HG03565 (cell line): ENCODE data around the gene C5orf22.
A peak's percentile ranks its signal among the peaks of the same experiment; 100 is the strongest.
"Not testable (repeated sequence)": the region's sequence is repeated elsewhere in the genome, so short reads cannot be mapped to it uniquely, and the experiment has no call there.

ENCODE experiments used
- ATAC-seq: cut with Tn5 transposase; IDR thresholded peaks from one replicate; pipeline ENCODE4 v1.9.1; 2021; ENCODE audit warnings: mild to moderate bottlenecking, moderate library complexity; ENCODE audit not compliant: unreplicated experiment

Gene C5orf22

DNA sequence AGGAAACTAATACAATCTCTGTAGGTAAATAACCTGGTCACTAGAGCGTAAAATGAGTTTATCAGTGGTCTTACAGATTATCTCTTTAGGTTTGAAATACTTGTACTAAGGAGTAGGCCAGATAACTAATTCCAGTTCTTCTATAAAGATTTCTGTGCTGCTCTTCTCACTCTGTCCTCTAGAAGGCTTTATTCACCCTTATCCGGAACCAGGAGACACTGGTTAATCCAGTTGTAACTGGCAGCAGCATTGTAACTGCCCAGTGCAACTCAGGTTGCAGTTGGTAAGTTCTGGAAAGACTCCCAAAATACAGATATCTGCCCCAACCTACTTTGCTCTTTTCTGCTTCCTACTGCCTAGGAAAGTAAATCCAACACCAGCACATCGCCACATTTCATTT, 19.8 kb downstream of the C5orf22 start:
- ATAC-seq: no peak

DNA sequence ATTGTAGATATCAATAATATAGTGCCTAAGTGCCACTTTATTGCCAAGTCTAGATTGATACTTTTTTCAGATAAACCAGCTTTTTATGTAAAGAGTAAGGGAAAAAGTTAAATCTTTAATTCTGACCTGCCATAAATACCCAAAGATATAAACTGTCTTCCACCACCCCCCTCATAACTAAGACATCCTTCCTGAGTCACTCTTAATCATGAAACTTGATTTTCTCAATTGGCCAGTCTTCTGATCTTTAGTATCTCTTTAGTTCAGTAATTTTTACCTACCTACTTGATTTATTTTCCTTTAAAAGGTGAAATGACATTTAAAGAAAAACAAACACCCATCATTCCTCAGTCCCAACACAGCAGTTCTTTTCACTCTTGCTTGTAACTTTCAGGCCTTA, 21.8 kb downstream of the C5orf22 start:
- no peak for ATAC-seq

DNA sequence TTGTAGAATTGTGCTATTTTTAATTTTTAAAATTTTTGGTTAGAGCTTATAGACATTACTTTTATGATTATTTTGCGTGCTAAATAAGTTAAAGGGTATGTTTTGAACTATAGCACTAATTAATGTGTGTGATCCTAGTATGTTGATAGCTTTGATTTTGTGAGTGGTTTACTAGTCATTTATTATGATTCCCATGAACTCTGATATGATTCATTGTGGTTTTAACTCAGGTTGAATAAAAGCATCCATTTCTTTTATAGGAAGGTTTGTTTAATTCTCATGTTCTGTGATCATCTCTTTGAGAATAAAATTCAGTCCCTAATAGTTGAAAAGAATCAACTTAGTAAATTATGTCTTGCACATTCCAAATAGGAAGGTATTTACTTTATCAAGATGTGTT, 22.5 kb downstream of the C5orf22 start:
- ATAC-seq: no peak

DNA sequence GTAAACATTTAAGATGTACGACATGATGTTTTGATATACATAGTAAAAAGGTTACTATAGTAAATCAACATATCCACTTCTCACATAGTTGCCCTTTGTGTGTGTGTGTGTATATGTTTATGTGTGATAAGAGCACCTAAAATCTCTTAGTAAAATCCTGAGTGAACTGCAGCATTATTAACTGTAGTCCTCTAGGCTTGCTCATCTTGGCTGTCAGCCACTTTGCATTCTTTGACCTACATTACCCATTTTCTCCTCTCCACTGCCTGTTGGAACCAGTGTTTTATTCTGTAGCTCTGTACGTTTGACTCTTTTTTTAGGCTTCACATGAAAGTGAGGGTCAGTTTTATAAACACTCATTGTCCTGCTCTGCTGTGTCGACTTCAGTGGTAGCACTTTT, 24.4 kb downstream of the C5orf22 start:
- no peak for ATAC-seq

DNA sequence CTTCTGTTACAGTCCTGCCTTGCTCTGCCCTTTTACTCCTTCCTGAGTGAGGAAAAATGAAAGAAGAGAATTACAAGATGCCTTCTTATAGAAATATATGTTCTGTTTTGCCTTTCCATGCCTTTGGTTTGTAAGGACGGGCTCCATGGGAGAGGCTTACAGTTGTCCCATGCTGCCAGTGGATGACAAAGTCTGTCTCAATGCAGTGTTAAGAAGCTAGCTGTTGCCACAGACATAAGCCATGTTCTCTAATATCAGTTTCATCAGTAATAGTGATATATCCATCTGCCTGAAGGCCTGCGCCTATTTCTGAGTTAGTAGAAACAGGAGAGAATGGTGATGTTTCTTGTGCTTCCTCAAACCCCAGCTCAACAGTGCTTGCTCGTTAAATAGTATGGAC, 27.8 kb downstream of the C5orf22 start:
- ATAC-seq: no peak

DNA sequence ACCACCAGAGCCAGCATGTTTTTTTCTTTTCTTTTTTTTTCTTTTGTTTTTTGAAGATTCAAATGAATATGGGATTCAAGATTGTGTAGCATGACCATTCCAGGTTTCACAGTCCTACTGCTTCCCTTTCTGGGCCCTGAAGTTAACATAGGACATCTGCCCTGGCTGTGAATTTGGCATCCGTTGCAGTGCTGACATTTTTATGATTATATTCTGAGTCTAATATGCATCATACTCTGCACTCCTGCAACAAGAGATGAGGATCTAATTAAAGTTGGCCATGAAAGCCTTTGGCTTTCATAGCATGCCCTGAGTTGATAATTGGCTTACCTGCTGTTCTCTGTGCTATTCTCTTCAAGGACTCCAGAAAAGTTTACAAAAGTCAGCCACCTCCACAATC, 29.8 kb downstream of the C5orf22 start:
- no peak for ATAC-seq

DNA sequence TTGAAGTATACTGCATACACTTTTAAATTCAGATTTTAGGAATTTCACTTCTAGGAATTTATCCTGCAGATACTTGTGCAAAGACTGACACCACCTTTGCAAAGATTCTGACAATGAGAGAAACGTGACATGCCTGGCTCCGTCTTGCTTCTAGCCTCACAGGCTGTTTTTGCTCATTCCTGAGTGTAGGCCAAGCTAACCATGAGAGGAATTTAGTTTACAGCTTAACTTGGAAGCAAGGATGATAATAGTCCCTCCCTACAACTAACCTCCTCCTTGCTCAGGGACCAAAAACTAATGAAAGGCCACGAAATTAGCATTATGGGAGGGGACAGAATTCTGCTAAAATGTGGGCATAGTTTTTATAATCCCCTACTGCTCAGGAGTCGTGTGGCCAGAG, 31.1 kb downstream of the C5orf22 start:
- ATAC-seq: no peak

DNA sequence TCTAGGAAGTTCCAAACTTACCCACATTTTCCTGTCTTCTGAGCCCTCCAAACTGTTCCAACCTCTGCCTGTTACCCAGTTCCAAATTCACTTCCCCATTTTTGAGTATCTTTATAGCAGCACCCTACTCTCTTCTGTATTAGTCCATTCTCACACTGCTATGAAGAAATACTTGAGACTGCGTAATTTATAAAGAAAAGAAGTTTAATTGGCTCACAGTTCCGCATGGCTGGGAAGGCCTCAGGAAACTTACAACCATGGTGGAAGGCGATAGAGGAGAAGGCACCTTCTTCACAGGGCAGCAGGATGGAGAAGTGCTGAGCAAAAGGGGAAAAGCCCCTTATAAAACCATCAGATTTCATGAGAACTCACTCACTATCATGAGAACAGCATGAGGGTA, 34.3 kb downstream of the C5orf22 start:
- ATAC-seq: not testable (repeated sequence)

DNA sequence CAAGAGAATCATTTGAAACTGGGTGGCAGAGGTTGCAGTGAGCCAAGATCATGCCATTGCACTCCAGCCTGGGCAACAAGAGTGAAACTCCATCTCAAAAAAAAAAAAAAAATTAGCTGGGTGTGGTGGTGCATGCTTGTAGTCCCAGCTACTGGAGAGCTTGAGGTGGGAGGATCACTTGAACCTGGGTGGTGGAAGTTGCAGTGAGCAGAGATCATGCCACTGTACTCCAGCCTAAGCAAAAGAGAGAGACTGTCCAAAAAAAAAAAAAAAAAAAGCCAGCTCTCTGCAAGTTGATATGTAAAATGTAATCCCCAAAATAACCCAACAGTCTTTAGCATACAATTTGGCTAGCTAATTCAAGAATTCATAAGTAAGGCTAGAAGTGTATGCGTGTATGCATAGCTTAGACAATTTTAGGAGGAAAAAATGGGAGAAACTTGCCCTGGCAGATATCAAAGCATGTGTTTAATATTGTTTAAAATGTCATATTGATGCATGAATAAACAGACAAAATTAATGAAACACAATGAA, 36.3 kb downstream of the C5orf22 start:
- no peak for ATAC-seq

DNA sequence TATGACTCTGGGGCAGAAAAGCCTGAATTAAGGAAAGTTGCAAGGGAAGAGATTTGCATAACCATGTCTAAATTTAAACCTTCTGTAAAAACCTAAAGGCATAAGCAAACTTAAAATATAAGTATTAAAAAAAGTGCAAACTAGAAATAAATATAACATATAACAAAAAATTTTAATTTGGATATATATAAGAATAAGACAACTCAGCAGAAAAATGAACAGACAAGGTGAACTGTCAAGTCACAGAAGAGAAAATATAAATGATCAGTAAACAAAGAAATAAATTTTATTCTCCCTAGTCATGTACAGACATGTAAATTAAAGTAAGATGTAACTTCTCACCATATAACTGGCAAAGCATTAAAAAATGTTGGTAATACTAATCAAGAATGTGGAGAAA, 37.0 kb downstream of the C5orf22 start:
- ATAC-seq: no peak

DNA sequence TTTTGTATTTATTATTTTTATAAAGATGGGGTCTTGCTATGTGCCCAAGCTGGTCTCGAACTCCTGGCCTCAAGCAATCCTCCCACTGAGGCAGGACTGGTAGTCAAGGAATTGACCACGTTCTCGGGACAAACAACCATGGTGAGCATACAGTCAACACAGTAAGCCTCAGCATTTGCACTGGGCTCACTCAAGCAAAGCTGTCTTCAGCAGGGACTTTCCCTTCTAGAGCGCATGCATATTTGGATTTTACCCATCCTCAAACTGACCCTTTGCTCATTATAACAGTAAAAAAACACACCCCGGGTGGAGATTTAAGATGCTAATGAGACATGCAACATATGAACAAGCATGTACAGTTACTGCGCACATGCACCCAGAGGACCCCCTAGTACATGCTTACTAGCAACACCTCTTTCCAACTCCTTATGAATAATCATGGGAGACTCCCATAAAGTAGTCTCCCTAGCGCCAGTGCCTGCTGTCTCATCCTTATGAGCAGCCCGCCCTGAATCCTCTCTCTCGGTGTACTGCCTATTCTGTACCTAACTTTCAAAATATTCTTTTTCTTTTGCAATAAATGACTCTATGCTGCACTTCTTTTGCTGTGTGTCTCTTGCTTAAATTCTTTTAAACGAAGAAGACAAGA, 41.5 kb downstream of the C5orf22 start:
- peak; percentile 91 for ATAC-seq

DNA sequence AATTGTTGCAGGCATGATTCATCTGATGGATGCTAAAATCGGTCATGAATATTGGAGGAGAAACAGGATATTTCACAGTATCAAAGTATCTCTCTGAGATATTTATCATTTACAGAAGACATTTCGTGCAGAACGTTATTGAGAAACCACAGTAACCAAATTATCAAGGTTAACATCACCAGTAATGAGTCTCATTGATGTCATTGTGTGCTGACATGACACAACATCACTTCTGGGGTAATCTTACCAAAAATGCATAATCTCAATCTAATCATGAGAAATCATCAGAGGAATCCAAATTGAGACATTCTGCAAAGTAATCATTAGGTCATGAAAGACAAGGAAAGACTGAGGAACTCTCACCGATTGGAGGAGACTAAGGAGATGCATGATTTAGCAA, 42.7 kb downstream of the C5orf22 start:
- no peak for ATAC-seq

DNA sequence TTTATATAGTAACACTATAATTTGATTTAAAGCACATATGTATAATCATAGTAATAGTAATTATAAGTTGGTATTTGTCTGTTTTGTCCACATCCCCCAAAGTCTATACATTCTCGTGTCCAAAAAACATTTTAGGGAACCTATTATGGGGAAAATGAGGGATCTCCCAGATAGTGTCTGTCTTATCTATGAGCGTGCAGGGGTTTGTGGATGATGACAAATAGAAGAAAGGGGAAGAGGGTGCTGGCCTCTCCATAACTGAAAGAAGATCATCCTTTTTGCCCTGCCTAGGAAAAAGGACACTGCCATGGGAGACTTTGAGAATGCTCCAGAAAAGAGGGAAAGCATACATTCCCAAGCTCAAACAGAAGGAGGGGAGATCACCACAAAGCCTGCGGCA, 45.3 kb downstream of the C5orf22 start:
- ATAC-seq: no peak

DNA sequence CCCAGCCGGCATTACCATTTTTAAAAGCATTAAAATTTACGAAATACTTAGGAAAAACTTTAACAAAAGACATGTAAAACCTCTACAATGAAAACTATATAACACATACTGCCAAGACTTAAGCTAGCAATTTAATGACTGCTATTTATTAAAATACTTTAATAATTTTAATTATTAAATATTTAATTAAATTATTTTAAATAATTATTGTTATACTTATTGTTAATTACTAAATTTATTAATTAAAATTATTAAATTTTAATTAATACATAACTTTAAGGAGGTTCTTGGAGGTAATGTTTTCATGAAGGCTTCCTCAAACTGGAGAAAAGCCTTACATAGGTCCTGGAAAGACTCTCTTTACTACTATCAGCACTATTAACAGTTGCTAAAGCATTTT, 47.5 kb downstream of the C5orf22 start:
- no peak for ATAC-seq

DNA sequence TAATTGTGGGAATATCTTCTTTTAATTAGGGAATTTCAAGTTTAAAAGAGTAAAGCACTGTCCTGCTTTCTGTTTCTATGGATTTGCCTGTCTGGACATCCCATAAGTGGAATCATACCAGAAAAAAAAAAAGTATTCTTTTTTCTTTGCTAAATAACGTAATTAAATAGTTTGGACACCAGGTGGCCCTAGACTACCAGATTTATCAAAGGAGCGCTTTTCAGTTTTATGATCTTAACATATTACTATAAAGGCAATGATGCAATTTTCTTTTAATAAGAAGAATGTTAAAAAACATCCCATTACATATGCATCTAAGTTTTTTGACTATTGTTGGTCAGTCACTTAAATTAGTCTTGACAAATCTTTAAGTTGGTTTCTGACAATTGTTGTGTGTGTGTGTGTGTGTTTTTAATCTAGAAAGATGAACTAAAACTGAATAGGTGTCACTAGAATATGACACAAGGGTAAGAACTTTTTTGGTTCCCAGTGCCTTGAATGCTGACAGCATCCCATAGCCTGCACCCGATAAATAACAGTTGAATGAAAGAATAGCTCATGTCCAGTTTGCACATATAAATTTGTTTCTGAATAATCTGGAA, 49.5 kb downstream of the C5orf22 start:
- ATAC-seq: no peak

DNA sequence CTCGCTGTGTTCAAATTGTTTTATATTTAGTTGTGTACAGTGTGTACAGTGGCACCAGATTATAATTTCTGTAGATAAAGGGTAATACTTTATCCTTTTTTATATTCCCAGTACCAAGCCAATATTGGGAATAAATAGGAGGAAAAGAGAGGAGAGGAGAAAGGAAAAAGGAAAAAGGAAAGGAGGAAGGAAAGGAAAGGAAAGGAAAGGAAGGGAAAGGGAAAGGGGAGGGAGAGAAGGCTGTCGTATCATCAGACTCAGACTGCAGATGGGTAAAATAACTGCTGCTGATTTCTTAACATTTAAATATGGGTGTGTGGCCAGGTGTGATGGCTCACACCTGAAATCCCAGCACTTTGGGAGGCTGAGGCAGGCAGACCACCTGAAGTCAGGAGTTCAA, 51.0 kb downstream of the C5orf22 start:
- no peak for ATAC-seq

DNA sequence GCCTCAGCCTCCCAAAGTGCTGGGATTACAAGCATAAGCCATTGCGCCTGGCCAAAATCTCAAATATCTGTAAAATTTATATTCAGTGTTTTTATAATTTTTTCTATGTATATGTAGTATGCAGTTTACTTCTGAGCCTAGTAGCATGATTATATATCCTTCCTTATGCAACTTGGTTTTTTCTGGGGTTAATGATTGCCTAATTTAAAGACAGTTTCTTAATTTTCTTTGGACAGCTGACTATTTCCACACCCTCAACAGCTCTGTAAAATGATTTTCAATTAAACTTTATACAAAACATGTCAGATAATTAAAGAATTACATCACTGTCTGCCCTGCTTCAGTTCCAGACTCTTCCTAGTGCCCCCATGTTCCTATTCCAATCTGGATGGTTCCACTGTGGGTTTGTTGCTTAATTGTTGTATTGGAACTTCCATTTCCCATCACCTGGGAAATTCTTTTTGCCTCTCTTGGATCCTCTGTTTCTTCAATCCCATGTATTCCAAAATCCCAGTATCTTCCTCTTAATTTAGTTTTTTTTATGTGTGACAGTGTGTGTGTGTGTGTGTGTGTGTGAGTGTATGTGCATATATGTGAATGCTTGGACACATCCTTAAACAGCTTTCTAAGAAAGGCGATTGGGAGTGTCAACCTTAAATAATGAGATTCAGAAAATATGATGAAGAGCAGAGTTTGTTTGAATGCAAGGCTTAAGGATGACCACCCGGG, 53.2 kb downstream of the C5orf22 start:
- no peak for ATAC-seq

DNA sequence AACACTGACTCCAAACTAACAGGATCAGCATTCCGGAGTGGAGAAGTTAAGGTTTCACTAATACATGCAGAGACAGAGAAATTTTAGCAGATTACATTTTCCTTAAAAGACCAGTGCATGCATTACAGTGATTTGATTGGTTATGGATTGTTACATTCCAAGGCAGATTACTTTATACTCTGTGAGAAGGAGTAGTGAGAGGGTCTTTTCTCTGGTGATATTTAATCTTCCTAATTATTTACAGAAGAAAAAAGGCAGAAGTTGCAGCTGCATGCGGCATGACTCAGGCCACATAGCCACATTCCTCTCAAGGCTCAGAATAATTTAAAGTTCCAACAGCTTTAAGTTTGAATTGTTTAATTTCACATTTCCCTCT, 53.8 kb downstream of the C5orf22 start:
- ATAC-seq: no peak

DNA sequence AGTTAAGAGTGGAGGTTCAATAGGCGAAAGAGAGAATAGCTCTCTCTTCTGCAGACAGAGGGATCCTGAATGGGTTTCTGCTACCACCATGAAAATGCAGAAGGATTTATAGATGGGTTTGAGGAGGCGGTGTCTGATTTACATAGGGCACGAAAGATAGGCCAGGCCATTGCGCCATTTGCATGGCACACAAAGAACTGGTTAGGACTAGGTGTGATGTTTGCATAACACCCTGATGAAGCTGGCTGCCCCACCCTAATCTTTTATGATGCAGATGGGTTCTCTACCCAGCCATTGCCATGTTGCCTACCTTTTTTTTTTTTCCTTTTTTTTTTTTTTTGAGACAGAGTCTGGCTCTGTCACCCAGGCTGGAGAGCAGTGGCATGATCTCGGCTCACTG, 55.4 kb downstream of the C5orf22 start:
- ATAC-seq: no peak

DNA sequence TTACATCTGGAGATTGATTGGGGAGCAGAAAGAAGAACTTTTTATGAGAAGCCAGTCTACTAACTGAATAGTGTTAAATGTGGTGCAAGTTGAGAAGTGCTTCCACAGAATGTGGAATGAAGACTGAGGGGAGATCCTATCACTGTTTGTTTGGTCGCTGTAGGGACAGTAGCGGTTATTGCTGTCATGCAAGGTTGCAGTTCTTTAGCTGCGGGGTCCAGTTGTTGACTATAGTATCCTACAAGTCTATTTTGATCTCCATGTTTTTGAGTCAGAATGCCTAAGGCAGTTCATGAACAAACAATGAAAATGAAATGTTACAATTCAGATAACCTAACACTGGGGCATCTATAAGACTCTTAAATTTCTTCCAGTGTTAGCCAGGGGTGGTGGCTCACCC, 61.6 kb downstream of the C5orf22 start:
- ATAC-seq: no peak

DNA sequence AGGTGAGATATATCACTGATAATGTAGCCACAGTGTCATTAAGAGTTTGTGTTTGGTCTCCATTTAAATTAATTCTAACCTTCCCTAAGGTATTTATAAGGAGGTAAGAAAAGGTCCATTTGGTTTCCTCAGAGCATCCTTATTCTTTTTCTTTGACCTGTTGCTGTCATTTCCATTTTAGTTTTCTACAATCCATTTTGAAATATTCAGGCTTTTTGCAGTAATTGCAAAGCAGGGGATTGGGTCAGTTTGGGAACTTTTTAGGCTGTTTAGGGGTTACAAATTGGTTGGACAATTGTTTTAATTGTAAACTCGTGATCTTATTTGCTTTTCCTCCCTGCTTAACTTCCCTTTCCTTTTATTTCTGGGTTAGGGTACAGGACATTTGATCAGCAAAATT, 64.3 kb downstream of the C5orf22 start:
- ATAC-seq: no peak
